HepG2 (cell line): ENCODE results near the gene OPA3. TPM values are rescaled to one million over a fixed set of nuclear protein-coding genes. Genes with fewer than 3 reads are reported as not detected.

Experiments used
- polyA plus RNA-seq, 8 experiments: library from polyadenylated mRNA; depleted of rRNA in 3 of 8; stranded (reverse) in 7 of 8; unstranded in 1 of 8; fragments of >200 nt; fragmentation: Illumina TruSeq in 4 of 8; extraction: Trizol in 4 of 8; gene quantifications; 2 replicates each; pipeline versions ENCODE4 v1.2.1 to v1.2.3, GENCODE V29; 2011 to 2016; ENCODE audit warnings: low read depth in 4 of 8, missing spikeins in 1 of 8, mixed read lengths in 1 of 8; ENCODE audit not compliant: insufficient read depth in 1 of 8
- total RNA-seq, 5 experiments: library from RNA; depleted of rRNA; stranded (reverse); fragments of >200 nt; fragmentation: Illumina TruSeq; extraction: Trizol; gene quantifications; 2 replicates each; pipeline ENCODE4 v1.2.3, GENCODE V29; 2016; ENCODE audit warnings: low read depth in 1 of 5

Gene OPA3
- total and polyA plus RNA-seq, 2 of the 13 experiments (the other 11 are each of a cell fraction or from before 2014, with no cell fraction given): 8.3 to 17.7 TPM

Other genes starting within 250 kb of the OPA3 start
- gene KLC3, start 244.1 kb downstream of the OPA3 start, total RNA-seq (2016; rRNA removed; fragmentation: Illumina TruSeq; extraction: Trizol): not detected in 2 replicates
- gene KLC3, start 244.1 kb downstream of the OPA3 start, polyA plus RNA-seq (2011; rRNA removed): 0.13 and 0.26 TPM in 2 replicates
- gene ERCC2, start 214.2 kb downstream of the OPA3 start, total RNA-seq (2016; rRNA removed; fragmentation: Illumina TruSeq; extraction: Trizol): 20.5 and 25.4 TPM in 2 replicates
- 49.2 and 63.4 TPM in 2 replicates for gene ERCC2, start 214.2 kb downstream of the OPA3 start, polyA plus RNA-seq (2011; rRNA removed)
- gene PPP1R13L, start 179.7 kb downstream of the OPA3 start, total RNA-seq (2016; rRNA removed; fragmentation: Illumina TruSeq; extraction: Trizol): 1.3 and 1.6 TPM in 2 replicates
- gene PPP1R13L, start 179.7 kb downstream of the OPA3 start, polyA plus RNA-seq (2011; rRNA removed): 6.6 and 8.8 TPM in 2 replicates
- 20.8 and 23.3 TPM in 2 replicates for gene POLR1G, start 178.2 kb downstream of the OPA3 start, total RNA-seq (2016; rRNA removed; fragmentation: Illumina TruSeq; extraction: Trizol)
- 3.5 and 4.3 TPM in 2 replicates for gene POLR1G, start 178.2 kb downstream of the OPA3 start, polyA plus RNA-seq (2011; rRNA removed)
- 39.3 and 40.0 TPM in 2 replicates for gene ERCC1, start 160.9 kb downstream of the OPA3 start, total RNA-seq (2016; rRNA removed; fragmentation: Illumina TruSeq; extraction: Trizol)
- gene ERCC1, start 160.9 kb downstream of the OPA3 start, polyA plus RNA-seq (2011; rRNA removed): 66.4 and 76.6 TPM in 2 replicates
- gene FOSB, start 116.8 kb downstream of the OPA3 start, total RNA-seq (2016; rRNA removed; fragmentation: Illumina TruSeq; extraction: Trizol): 0.21 and 6.0 TPM in 2 replicates
- 2.8 TPM in 2 replicates for gene FOSB, start 116.8 kb downstream of the OPA3 start, polyA plus RNA-seq (2011; rRNA removed)
- gene RTN2, start 87.8 kb downstream of the OPA3 start, total RNA-seq (2016; rRNA removed; fragmentation: Illumina TruSeq; extraction: Trizol): 2.1 and 2.9 TPM in 2 replicates
- gene RTN2, start 87.8 kb downstream of the OPA3 start, polyA plus RNA-seq (2011; rRNA removed): 17.1 and 18.0 TPM in 2 replicates
- gene PPM1N, start 86.4 kb downstream of the OPA3 start, total RNA-seq (2016; rRNA removed; fragmentation: Illumina TruSeq; extraction: Trizol): 0.31 and 0.67 TPM in 2 replicates
- gene PPM1N, start 86.4 kb downstream of the OPA3 start, polyA plus RNA-seq (2011; rRNA removed): 1.3 and 1.8 TPM in 2 replicates
- gene VASP, start 77.3 kb downstream of the OPA3 start, total RNA-seq (2016; rRNA removed; fragmentation: Illumina TruSeq; extraction: Trizol): 64.6 and 67.1 TPM in 2 replicates
- gene VASP, start 77.3 kb downstream of the OPA3 start, polyA plus RNA-seq (2011; rRNA removed): 41.8 and 49.1 TPM in 2 replicates
- not detected in 2 replicates for gene GPR4, start 17.4 kb upstream of the OPA3 start, total RNA-seq (2016; rRNA removed; fragmentation: Illumina TruSeq; extraction: Trizol)
- gene GPR4, start 17.4 kb upstream of the OPA3 start, polyA plus RNA-seq (2011; rRNA removed): 0.15 TPM in 1 of 2 replicates, not detected in the other
- 7.3 and 7.6 TPM in 2 replicates for gene EML2, start 54.6 kb upstream of the OPA3 start, total RNA-seq (2016; rRNA removed; fragmentation: Illumina TruSeq; extraction: Trizol)
- 12.9 and 16.6 TPM in 2 replicates for gene EML2, start 54.6 kb upstream of the OPA3 start, polyA plus RNA-seq (2011; rRNA removed)
- gene GIPR, start 83.4 kb upstream of the OPA3 start, total RNA-seq (2016; rRNA removed; fragmentation: Illumina TruSeq; extraction: Trizol): 0.15 TPM in 1 of 2 replicates, not detected in the other
- gene GIPR, start 83.4 kb upstream of the OPA3 start, polyA plus RNA-seq (2011; rRNA removed): 1.2 and 1.7 TPM in 2 replicates
- gene SNRPD2, start 107.2 kb upstream of the OPA3 start, total RNA-seq (2016; rRNA removed; fragmentation: Illumina TruSeq; extraction: Trizol): 485 and 593 TPM in 2 replicates
- gene SNRPD2, start 107.2 kb upstream of the OPA3 start, polyA plus RNA-seq (2011; rRNA removed): 284 and 299 TPM in 2 replicates
- gene QPCTL, start 107.9 kb upstream of the OPA3 start, total RNA-seq (2016; rRNA removed; fragmentation: Illumina TruSeq; extraction: Trizol): 6.8 and 16.0 TPM in 2 replicates
- gene QPCTL, start 107.9 kb upstream of the OPA3 start, polyA plus RNA-seq (2011; rRNA removed): 19.1 and 24.8 TPM in 2 replicates
- gene FBXO46, start 146.1 kb upstream of the OPA3 start, total RNA-seq (2016; rRNA removed; fragmentation: Illumina TruSeq; extraction: Trizol): 4.7 and 6.2 TPM in 2 replicates
- 6.4 TPM in 2 replicates for gene FBXO46, start 146.1 kb upstream of the OPA3 start, polyA plus RNA-seq (2011; rRNA removed)
- gene MEIOSIN, start 148.6 kb upstream of the OPA3 start, total RNA-seq (2016; rRNA removed; fragmentation: Illumina TruSeq; extraction: Trizol): not detected in 2 replicates
- not detected in 2 replicates for gene MEIOSIN, start 148.6 kb upstream of the OPA3 start, polyA plus RNA-seq (2011; rRNA removed)
- gene SIX5, start 184.4 kb upstream of the OPA3 start, total RNA-seq (2016; rRNA removed; fragmentation: Illumina TruSeq; extraction: Trizol): 8.2 and 10.5 TPM in 2 replicates
- gene SIX5, start 184.4 kb upstream of the OPA3 start, polyA plus RNA-seq (2011; rRNA removed): 7.7 and 8.8 TPM in 2 replicates
- 1.7 and 5.3 TPM in 2 replicates for gene DMPK, start 197.7 kb upstream of the OPA3 start, total RNA-seq (2016; rRNA removed; fragmentation: Illumina TruSeq; extraction: Trizol)
- 8.8 and 12.5 TPM in 2 replicates for gene DMPK, start 197.7 kb upstream of the OPA3 start, polyA plus RNA-seq (2011; rRNA removed)
- 11.0 and 14.9 TPM in 2 replicates for gene DMWD, start 208.0 kb upstream of the OPA3 start, total RNA-seq (2016; rRNA removed; fragmentation: Illumina TruSeq; extraction: Trizol)
- gene DMWD, start 208.0 kb upstream of the OPA3 start, polyA plus RNA-seq (2011; rRNA removed): 10.3 and 12.4 TPM in 2 replicates
- 0.07 TPM in 1 of 2 replicates, not detected in the other for gene RSPH6A, start 230.5 kb upstream of the OPA3 start, total RNA-seq (2016; rRNA removed; fragmentation: Illumina TruSeq; extraction: Trizol)
- 0.03 TPM in 1 of 2 replicates, not detected in the other for gene RSPH6A, start 230.5 kb upstream of the OPA3 start, polyA plus RNA-seq (2011; rRNA removed)